Kidney tubule cell (primary cell): Measurements from ENCODE around the gene PCGF3.

Experiments
- DNase-seq: peaks from one replicate; pipeline ENCODE4 v3.0.0-alpha.2; 2018; ENCODE audit warnings: low spot score

The PCGF3 gene

DNA sequence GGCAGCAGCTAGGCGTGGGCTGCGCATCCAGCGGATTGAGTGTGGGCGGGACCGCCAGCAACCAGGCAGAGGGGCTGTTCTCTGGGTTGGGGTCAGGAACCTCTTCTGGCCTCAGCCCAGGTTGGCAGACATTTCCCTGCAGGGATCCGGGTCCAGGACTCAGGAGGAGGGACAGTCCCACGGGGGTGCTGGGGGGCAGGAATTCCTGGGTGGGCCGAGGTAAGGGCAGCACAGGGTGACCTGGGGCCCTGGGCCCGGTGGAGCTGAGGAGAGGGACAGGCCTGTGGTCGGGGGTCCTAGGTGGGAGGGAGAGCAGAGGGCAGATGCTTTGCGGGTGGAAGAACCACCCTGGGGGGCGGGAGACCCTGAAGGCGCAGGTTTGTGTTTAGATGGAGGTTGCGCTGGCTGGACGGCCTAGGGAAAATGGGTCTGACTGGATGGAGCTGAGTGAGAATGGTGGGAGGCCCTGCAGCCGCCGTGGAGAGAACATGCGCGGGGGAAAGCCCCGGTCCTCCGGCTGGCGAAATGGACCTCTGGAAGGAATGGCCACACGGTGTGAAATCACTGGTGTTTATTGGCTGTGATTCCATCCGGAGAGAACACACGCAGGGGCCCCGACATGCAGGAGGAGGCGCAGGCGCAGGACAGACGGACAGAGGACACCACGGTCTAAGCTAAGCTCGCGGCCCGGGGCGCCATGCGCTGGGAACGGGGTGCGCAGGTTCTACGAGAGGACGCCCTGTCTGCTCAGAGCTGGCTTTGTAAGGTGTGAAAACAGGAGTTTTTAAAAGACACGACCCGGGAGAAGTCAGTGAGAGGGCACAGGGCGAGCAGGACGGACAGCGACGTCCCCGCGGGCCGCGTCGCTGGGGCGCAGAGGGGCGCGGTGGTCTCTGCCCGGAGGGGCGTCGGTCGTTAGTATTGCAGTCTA lies 79.0 kb downstream of the PCGF3 start:
- DNase-seq: no peak

DNA sequence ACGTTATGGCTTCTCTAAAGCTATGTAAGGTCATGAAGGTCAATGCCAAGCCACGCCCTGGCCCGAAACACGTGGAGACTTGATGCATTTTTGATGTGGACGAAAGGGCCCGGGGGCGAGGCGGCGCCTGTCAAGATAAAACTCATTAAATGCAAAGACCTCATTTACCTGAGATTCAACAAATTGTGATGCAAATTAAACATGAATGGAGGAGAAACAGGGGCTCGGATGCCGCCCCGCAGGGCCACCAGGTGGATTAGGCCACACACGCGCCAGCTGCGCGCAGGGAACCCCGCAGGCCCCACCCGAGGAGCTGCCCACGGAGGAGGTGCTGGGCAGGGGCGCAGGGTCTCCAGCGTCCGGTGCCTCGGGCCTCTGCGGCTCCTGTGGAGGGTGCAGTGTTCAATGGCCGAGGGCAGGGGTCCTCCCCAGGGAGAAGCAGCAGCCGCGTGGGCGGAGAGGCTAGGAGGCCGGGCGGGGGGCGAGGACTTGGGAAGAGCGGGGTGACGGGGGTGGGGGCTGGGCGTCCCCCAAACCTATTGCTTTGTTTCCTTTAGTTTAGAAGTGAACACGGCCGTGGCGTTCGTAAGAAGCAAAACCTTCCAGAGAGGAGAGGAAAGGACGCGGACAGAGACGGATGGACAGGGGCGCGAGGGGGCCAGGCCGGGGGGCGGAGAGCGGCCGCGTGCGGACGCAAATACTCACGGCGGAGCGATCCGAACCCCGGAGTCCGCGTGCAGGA lies 79.9 kb downstream of the PCGF3 start:
- no peak for DNase-seq

DNA sequence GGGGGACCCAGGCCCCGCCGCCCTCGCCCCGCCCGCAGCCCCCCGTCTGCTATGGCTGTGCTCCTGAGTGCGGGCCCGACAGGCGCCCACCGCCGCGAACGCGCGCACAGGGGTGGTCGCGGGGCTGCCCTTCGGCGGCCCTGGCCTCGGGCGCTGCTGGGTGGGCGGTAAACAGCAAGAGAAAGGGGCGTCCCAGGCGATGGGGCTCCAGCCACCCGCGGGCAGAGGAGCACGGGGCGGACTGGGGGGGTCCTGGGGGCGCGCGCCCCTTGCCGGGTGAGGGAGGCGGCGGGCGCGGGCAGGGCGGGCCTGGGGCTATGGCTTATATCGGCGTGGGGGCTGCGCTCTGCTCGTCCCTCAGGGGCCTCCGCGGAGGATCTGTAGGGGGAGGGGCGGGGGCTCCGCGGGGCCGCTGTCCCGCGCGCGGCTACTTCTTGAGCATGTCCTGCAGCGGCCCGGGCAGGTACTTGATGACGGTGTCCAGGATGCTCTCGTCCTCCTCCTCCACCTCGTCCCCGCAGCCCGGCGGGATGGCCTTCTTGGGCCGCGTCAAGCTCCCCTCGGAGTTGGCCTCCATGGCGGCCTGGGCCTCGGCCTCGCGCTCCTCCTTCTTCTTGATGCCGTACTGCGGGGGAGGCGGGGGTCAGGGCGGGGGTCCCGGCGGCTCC lies 80.6 kb downstream of the PCGF3 start:
- DNase-seq: no peak

DNA sequence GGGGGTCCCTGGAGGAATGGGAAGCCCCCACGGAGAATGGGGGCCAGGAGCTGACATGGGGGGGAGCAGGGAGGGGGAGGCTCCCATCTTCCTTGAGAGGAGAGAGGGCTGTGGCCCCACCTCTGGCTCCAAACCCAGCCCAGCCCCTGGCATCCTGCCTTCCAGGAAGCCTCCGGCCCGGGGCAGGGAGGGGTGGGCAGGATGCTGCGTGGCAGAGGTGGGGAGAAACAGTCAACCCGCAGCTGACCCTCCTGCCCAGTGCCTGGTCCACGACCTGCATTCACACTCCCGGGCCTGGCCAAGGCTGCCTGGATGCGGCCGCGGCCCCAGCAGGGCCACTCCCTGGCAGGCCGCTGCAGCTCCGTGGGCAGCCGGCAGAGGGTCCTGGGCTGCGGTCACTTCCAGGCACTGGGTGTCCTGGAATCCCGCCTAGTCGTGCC lies 81.2 kb downstream of the PCGF3 start:
- no peak for DNase-seq

DNA sequence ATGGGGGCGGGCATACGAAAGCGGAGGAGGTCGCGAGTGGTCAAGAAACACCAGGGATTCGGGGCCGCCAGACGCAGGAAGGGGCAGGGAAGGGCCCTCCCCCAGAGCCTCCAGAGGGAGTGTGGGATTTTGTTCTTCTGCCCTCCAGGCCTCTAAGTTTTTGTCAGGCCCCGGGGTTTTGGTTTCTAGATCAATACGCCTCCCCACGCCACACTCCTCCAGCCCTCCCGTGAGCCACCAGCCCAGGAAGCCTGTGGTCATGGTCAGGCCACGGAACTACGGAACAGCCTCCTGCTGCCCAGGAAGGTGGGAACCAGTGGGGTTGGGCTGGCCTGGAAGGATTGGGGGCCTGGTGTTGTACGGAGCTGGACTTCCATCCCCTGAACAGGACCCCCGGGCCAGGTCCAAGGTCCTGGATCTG lies 81.9 kb downstream of the PCGF3 start:
- DNase-seq: no peak

DNA sequence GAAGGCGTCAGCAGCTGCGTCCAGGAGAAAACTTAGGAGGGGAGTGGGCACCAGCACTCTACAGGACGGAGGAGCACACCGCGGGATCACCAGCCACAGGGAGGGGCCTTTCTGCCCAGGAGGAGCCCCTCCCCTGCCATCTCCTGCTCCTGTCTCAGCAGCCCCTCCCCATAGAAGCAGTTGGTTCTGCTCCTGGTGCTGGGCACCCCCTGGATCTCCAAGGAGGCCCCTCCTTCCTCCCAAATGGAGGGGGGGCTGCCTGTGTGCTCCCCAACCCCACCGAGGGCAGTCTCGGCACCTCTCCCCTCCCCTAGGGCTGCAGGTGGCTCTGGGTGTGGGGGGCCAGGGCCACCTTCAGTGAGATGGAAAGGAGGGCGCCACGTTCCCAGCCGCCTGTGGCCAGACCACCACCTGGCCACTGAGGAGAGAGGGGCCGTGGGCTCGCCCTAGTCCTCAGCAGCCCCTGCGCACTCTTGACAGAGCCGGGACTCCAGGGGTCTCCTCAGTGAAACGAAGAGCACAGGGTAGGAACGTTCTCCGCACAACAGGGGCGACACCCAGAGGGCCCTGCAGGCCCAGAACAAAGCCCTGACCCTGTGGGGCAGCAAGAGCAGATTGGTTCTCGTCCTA lies 82.5 kb downstream of the PCGF3 start:
- no peak for DNase-seq

DNA sequence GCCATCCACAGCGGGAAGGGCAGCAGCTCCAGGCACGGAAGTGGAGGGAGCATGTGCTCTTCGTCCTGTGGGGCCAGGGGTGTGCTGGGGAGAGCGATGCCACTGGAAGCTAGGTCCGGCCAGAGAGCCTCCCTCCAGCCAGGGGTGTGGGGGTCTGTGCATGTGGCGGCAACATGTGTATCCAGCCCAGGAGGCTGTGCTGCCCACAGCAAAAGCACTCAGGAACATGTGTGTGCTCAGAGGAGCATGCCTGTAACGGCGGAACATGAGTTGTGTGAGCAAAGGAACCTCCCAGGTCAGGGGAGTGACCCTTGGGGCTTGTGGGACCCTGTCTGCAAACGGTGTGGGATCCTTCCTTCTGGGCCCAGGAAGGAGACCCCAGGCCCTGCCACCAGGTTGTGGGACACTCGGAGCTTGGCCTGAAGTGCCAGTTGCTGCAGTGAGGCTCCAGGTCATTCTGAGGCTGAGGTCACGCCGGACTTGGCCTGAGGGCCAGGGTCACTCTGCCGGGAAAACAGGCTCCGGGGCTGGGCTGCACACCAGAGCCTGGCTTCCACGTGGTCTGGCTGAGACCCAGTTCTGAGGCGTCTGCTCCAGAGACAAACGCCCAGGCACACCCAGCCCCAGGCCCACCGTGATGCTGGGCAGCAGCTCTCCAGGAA lies 83.1 kb downstream of the PCGF3 start:
- DNase-seq: no peak

DNA sequence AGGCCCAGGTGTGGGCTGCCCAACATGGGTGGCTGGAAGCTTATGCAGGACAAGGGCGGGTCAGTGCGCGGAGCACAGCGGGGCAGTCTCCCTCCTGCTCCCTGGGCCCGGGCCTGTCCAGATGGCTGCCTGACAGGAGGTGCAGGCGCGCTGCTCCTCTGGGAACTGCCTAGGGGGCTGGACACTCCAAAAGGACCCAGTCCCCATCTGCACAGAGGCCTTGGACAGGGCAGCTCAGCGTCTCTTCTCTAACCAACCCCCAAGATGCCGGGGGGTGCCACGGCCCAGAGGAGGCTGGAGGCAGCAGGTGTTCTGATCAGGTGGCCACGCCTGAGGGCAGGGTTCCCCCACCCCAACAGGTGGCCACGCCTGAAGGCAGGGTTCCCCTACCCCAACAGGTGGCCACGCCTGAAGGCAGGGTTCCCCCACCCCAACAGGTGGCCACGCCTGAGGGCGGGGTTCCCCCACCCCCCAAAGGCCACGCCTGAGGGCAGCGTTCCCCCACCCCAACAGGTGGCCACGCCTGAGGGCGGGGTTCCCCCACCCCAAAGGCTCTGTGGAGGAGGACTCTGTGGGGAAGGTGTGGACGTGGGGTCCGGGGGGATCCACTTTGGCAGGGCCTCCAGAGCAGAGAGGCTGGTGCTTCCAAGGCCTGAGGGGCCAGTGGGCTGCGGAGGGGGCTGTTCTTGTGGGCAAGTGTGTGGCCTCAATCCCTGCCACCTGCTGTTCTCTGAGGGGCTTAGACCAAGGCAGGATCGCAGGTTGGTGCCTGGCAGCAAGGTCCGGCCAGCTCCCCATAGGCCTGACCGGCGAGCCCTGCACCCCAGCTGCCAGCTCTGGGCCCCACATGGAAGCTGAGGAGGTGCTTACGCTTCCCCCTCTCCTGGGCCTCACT lies 84.2 kb downstream of the PCGF3 start:
- no peak for DNase-seq

DNA sequence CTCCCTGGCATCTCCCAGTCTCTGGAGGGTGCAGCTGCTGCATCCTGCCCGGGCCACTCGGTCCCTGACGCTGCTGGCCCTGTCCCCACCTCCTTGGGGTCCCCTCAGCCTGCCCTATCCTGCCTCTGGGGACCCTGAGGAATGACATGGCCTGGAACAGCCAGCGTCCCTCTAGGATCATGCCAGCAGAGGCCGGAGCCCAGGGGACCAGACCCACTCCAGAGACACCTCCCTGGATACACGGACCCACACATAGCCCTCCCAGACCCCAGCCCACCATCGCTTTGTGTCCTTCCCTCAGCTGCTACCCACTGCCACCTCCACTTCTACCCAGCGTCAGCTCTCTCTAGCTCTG lies 84.8 kb downstream of the PCGF3 start:
- no peak for DNase-seq

DNA sequence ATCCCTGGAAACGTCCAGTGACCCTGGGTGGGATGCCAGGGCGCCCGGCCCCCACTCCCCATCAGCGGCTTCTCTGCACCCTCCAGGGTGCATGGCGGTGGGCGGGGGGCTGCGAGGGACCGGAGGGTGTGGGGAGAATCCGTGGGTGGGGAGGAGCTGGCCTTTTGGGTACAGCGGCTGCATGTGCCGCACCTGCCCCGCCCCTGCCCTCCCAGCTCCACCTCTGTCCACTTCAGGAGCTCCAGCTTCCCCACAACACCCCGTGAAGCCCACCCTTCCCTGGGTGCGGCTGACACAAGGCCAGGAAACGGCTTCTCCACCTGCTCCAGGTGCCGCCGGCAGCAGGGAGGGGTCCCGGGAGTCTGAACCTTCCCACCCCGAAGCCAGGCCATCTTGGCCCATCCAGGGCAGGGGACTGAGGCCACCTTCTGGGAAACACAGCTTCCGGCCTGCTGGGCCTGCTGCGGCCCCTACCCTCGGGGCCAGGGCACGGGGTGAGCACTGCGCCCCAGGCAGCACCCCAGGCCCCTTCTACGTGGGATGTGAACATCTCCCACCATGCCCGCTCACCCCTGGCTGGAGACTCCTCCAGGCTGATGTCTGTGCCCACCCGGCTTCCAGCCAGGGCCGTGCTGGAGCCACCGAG lies 85.7 kb downstream of the PCGF3 start:
- no peak for DNase-seq

DNA sequence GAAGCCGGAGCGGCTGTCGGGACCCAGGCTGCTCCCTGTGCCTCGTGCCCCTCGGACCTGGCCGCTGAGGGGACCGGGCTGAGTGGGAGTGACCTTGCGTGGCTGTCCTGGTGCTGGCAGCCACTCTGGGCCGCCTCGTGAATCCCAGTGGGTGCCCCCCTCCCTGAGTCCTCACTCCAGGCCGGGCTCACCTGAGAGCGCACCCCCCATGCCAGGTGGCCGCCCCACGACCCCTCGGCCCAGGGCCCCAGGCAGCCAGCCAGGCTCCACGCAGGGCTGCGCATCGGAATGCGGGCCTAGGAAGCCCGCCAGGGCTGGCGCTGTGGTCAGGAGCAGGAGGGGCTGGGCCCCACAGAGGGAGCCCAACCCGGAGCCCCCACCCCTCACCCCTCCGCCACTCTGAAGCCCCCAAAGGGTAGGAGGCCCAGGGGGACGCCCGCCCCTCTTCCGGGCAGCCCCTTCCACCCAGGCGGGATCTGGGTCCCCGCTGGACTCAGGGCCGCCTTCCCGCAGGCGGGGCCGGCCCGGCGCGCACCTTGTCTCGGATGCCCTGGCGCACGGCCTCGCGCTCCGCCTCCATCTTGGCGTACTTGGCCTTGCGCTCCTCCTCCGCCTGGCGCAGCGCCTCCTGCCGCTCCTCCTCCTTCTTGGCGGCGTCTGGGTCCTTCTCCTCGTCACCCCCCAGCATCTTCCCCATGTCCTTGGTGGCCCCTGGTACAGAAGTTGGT lies 86.4 kb downstream of the PCGF3 start:
- DNase-seq: peak; percentile 38

DNA sequence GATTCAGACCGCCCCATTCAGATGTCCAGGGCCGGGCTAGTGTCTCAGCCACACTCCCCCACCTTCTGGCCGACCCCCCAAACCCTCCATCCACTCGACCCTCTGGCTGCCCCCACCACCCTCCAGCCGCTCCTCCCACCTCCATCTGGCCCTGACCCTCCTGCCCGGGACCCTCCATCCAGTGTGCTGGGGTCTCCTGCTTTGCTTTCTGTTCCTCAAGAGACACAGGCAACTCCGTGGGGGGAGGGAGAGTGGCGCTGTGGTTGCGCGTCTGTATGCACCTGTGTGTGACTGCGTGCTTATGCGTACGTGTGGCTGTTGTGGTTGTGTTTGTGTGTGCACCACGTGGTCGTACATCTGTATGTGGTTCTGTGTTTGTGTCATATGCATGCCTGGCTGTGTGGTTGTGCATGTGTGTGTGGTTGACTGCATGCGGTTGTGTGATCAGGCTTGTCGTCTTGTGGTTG lies 87.0 kb downstream of the PCGF3 start:
- no peak for DNase-seq

DNA sequence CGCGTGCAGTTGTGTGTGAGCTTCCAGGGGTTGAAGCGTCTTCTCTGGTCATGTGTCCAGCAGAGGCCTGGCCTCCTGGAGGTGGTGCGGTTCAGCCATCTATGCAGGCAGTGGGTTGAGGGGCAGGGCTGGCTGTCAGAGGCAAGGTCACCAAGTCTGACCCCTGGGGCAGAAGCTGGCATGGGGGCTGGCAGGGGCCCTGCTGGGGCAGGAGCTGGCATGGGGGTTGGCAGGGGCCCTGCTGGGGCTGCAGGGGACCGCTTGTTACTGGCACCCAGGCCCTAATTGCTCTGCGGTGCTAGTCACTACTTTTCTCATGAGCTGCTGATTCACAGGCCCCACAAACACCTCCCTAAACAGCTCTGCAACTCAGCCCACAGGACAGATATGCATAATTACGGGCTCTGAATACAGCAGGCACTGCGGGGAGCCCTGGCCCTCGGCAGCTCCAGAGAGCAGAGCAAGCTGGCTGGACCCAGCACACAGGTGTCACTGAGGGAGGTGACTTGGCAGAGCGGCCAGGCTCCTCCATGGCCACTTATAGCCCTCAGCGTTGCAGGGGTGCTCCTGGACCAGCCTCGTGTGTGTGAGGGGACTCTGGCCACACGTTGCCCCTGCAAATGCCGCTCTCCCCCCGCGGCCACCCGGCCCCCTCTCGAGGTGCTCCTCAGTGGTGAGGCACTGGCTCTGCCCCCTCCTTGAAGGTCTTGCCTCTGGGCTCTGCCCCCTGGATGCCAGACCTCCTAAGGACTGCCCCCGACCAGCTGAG lies 87.6 kb downstream of the PCGF3 start:
- DNase-seq: no peak

DNA sequence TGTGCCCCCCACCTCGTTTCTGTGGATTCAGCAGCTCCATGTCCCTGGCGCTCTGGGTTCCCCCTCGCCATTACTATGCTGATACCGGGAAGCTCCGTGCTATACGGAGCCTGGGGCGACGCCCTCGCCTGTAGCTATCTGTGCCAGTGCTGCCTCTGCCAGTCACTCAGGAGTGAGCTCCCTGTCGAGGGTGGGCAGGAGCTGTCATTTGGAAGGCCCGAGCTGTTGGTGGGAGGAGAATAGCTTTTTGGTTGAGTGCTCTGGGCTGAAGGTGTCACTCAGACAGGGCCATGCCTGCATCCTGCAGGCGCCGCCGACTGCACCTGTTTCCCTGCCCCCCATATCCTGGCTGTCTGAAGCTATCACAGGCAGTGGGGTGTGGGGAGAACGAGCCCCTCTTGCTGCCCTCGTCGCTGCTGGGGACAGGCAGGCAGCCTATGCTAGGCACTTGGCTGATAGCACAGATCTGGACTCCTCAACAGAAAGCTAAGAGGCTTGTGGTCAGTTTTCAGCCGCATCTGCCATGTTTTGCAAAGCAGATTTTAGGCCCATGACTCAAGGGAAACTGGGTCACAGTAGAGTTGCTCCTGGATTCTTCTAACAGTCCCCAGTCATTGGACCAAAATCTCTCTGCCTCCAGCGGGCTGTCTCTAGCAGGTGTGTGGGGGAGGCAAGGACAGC lies 88.4 kb downstream of the PCGF3 start:
- DNase-seq: no peak

DNA sequence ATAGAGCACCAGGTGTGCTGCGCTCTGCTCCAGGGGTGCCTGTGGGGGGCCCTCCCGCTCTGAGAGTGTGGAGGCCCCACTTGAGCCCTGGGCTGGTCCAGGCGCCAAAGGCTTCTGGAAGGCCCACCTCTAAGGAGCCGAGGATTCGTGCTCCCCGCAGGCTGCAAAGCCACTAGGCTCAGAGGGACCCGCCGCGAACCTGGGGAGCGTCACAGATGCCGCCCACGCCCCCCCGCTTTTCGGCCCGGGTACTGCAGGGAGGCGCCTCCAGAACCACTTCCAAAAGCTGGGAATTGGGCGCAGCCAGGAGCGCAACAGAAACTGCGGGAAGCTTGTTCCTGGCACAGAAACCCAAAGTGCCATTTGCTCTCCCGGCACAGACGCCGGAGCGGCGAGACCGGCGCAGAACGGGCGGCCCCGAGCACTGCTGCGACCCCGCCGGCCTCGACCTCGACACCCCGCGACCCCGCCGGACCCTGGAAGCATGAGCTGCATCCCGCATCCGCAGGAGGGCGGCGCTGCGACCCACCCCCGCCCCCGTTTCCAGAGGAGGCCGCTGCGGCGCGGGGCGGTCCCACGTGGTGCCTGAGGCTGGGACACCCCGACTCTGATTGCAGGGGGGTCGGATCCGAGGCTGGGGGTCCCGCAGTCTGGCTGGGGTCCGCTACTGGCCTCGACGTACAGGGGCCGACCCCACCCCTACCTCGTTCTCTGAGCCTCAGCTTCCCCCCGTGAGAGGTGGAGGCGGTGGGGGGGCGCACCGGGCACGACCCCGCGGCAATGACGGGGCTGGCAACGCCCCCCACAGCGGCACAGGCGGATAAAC lies 89.5 kb downstream of the PCGF3 start:
- DNase-seq: no peak

DNA sequence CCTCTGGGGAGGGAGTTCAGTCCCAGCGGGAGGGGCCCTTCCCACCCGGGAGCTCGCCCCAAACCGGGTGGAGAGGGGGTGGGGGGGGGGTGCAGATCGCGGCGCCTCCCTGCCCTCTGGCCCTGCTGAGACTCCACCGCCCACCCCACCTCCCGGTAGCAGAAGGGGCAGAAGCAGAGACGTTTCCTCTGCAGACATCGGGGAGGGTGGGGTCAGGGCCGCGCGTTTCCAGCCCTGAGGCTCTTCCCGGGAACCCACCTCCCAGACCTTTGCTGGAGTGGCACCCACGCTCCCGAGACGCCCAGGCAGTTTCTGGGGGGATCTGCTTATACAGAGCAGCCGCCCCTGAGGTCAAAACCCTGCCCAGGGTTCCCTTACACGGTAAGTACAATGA lies 90.1 kb downstream of the PCGF3 start:
- DNase-seq: no peak

DNA sequence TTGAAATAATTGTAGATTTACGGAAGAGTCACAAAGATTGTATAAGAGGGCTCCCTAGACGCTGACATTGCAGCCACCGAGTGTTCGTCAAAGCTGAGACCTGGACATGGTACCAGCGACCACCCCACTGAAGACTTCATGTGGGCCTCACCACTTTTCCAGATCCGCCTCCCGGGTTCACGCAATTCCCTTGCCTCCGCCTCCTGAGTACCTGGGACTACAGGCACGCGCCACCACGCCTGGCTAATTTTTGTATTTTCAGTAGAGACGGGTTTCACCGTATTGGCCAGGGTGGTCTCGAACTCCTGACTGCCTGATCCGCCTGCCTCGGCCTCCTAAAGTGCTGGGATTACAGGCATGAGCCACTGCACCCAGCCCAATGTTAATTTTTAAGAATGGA lies 90.6 kb downstream of the PCGF3 start:
- DNase-seq: no peak
